ENCODE measurements around the gene ANXA5.

- TF ChIP-seq, protein P1, sequence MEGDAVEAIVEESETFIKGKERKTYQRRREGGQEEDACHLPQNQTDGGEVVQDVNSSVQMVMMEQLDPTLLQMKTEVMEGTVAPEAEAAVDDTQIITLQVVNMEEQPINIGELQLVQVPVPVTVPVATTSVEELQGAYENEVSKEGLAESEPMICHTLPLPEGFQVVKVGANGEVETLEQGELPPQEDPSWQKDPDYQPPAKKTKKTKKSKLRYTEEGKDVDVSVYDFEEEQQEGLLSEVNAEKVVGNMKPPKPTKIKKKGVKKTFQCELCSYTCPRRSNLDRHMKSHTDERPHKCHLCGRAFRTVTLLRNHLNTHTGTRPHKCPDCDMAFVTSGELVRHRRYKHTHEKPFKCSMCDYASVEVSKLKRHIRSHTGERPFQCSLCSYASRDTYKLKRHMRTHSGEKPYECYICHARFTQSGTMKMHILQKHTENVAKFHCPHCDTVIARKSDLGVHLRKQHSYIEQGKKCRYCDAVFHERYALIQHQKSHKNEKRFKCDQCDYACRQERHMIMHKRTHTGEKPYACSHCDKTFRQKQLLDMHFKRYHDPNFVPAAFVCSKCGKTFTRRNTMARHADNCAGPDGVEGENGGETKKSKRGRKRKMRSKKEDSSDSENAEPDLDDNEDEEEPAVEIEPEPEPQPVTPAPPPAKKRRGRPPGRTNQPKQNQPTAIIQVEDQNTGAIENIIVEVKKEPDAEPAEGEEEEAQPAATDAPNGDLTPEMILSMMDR (IDR thresholded peaks at IDR 0.05) = no peak
- TF ChIP-seq POLR2A (IDR thresholded peaks at IDR 0.05) = no peak
These were observed 605 bp downstream of the ANXA5 start for GRCh38 chr4:121696170-121696580.
